ENCODE results near the gene ZNFX1.

Gene ZNFX1

DNA sequence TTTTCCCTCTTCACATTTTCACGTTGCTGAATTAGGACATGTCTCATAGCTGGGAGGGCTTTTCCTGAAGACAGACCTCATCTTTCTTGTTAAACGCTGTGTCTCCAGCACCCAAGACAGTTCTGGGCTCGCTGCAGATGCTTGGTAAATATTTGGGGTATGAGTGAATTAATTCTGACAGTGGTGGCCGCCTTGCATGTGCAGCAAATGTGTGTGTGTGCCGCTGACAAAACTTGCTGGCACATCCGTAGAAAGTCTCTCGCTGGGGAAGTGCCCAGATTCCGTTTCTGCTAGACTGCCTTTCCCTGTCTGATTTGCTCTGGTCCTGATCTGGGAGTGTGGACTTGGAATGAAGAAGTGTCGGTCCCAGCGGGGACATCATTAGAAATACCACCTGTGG lies 48.2 kb upstream of the ZNFX1 start (continued):
- TF ChIP-seq ZNF274 (IDR thresholded peaks at IDR 0.05; ENCODE audit: low read length) (no peak), ZNF274 (tag by site-specific recombination; IDR thresholded peaks at IDR 0.05; ENCODE audit: borderline replicate concordance) (no peak), ZNF473 (tag by site-specific recombination; IDR thresholded peaks at IDR 0.05) (no peak), ZNF138 (tag by site-specific recombination; IDR thresholded peaks at IDR 0.05; ENCODE audit: borderline replicate concordance) (no peak), YY1 (tag by site-specific recombination; IDR thresholded peaks at IDR 0.05) (no peak), ZNF664 (tag by site-specific recombination; IDR thresholded peaks at IDR 0.05) (no peak), ZNF558 (tag by site-specific recombination; IDR thresholded peaks at IDR 0.05) (no peak), HIC1 (tag by site-specific recombination; IDR thresholded peaks at IDR 0.05) (no peak), ZNF426 (tag by site-specific recombination; IDR thresholded peaks at IDR 0.05) (no peak), MYNN (tag by site-specific recombination; IDR thresholded peaks at IDR 0.05; ENCODE audit: borderline replicate concordance) (no peak)

GRCh38 chr20:49324306-49324705 lies 46.4 kb upstream of the ZNFX1 start:
- Histone ChIP-seq H3K9me3 (ENCODE audit: control insufficient read depth, insufficient read depth, low read depth, low read length) (no peaks in the 10 kb centered on the region), H3K36me3 (ENCODE audit: control insufficient read depth in 2 of 2, insufficient read depth in 1 of 2, low read length in 2 of 2) (no peaks in the 10 kb centered on the region), H3K4me1 (ENCODE audit: control insufficient read depth, insufficient read depth, low read length) (no peaks in the 10 kb centered on the region), H3K27ac (ENCODE audit: extremely low read depth, low read depth, low read length) (no peak overlapping the region), H3K4me3 (ENCODE audit: low read depth, low read length) (no peak overlapping the region)
- ChIA-PET CTCF (interaction anchor here (1.0 to 2.7 kb wide), 5 partner anchors 10 to 184 kb away, joined by 3 to 8 read pairs (median 4); no protein-coding TSS in a partner anchor), POLR2A (no interaction called here)
- no peak for TF ChIP-seq ZNF561 (tag by site-specific recombination; IDR thresholded peaks at IDR 0.05; ENCODE audit: borderline replicate concordance)
- no peak for TF ChIP-seq ZNF138 (tag by site-specific recombination; IDR thresholded peaks at IDR 0.05; ENCODE audit: borderline replicate concordance)
- TF ChIP-seq ZNF248 (tag by site-specific recombination; IDR thresholded peaks at IDR 0.05): no peak
- no peak for TF ChIP-seq ZNF521 (tag by site-specific recombination; IDR thresholded peaks at IDR 0.05)
- no peak for TF ChIP-seq ZNF155 (tag by site-specific recombination; IDR thresholded peaks at IDR 0.05)
- no peak for TF ChIP-seq BCL11B (tag by site-specific recombination; IDR thresholded peaks at IDR 0.05; ENCODE audit: low read depth)
- TF ChIP-seq SP7 (tag by site-specific recombination; IDR thresholded peaks at IDR 0.05): no peak
- TF ChIP-seq ZNF350 (tag by site-specific recombination; IDR thresholded peaks at IDR 0.05): no peak
- TF ChIP-seq ZNF274 (IDR thresholded peaks at IDR 0.05; ENCODE audit: low read length): no peak
- TF ChIP-seq ZNF274 (tag by site-specific recombination; IDR thresholded peaks at IDR 0.05; ENCODE audit: borderline replicate concordance): no peak
- TF ChIP-seq, protein P1, sequence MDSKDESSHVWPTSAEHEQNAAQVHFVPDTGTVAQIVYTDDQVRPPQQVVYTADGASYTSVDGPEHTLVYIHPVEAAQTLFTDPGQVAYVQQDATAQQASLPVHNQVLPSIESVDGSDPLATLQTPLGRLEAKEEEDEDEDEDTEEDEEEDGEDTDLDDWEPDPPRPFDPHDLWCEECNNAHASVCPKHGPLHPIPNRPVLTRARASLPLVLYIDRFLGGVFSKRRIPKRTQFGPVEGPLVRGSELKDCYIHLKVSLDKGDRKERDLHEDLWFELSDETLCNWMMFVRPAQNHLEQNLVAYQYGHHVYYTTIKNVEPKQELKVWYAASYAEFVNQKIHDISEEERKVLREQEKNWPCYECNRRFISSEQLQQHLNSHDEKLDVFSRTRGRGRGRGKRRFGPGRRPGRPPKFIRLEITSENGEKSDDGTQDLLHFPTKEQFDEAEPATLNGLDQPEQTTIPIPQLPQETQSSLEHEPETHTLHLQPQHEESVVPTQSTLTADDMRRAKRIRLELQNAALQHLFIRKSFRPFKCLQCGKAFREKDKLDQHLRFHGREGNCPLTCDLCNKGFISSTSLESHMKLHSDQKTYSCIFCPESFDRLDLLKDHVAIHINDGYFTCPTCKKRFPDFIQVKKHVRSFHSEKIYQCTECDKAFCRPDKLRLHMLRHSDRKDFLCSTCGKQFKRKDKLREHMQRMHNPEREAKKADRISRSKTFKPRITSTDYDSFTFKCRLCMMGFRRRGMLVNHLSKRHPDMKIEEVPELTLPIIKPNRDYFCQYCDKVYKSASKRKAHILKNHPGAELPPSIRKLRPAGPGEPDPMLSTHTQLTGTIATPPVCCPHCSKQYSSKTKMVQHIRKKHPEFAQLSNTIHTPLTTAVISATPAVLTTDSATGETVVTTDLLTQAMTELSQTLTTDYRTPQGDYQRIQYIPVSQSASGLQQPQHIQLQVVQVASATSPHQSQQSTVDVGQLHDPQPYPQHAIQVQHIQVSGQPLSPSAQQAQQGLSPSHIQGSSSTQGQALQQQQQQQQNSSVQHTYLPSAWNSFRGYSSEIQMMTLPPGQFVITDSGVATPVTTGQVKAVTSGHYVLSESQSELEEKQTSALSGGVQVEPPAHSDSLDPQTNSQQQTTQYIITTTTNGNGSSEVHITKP (tag by site-specific recombination; IDR thresholded peaks at IDR 0.05): no peak
- no peak for TF ChIP-seq REPIN1 (tag by site-specific recombination; IDR thresholded peaks at IDR 0.05; ENCODE audit: low read depth)
- TF ChIP-seq ZNF23 (tag by site-specific recombination; IDR thresholded peaks at IDR 0.05; ENCODE audit: borderline replicate concordance): no peak
- TF ChIP-seq ZNF148 (tag by site-specific recombination; IDR thresholded peaks at IDR 0.05; ENCODE audit: borderline replicate concordance): no peak
- TF ChIP-seq ZNF558 (tag by site-specific recombination; IDR thresholded peaks at IDR 0.05): no peak

All from HEK293 (cell line).